Cardiac septum (tissue), 1 donor: ENCODE measurements around the gene SHH. TPM values are rescaled to one million over a fixed set of nuclear protein-coding genes. Genes with fewer than 3 reads are reported as not detected.

ENCODE experiments used
- DNase-seq: peaks from one replicate; pipeline ENCODE4 v3.0.0-alpha.2; 2020; ENCODE audit warnings: low spot score
- intact Hi-C: fragments of 100-400 bp; cut with DNase I; formaldehyde crosslinking; loops from one replicate; pipeline ENCODE4 v1.14.0; 2022
- long read RNA-seq: library from polyadenylated mRNA; unstranded; transcript quantifications from one replicate; pipeline ENCODE4 v2.0.0, GENCODE V29; 2021
- total RNA-seq: library from RNA; stranded (reverse); fragmentation: NEBNext Ultra II Directional; extraction: Animal tissue kit (Norgen Biotek cat#: 25700); gene quantifications from one replicate; pipeline ENCODE4 v1.2.1, GENCODE V29; 2021
- donor health status: DM: no; HTN: no; CAD: no.

Gene SHH
- not detected for total RNA-seq
- long read RNA-seq, result 0 reads

DNA sequence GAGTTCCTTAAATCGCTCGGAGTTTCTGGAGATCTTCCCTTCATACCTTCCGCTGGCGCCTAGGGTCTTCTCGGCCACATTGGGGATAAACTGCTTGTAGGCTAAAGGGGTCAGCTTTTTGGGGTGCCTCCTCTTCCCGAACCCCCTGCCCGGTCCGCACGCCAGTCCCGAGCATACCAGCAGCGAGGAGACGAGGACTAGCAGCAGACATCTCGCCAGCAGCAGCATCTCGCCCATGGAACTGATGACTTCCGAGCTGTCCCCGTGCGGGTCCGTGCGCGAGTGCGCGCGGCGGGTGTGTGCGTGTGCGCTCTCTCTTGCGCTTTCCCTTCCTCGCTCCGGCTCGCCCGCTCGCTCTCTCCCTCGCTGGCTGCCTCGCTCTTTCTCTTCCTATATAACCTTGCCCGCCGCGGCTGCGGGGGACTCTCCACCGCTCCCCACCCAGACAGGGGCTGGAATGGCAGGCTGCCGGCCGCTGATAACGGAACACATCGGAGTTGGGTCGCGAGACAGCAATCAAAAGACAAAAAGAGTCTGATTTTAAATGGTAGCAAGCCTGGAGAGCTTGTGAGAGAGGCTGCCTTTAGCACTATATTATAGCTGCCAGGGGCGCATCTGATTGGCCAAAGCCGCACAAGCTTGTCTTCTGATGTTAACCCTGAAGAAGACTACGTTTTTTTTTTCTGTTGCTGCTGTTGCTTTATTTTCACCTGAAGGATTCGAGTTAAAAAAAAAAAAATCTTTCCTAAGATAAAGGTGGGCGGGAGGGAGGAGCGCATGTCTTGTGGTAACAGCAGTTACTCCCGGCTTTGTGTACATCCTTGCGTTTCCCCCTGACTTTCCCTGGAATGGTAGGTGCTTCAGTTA, at the start of gene SHH:
TSS of gene SHH (minus strand) at position 569 of the 867 bp plus-strand sequence. CDS start at position 228, 341 bp downstream.
- no peak for DNase-seq
- intact Hi-C loops, result no loop called here

DNA sequence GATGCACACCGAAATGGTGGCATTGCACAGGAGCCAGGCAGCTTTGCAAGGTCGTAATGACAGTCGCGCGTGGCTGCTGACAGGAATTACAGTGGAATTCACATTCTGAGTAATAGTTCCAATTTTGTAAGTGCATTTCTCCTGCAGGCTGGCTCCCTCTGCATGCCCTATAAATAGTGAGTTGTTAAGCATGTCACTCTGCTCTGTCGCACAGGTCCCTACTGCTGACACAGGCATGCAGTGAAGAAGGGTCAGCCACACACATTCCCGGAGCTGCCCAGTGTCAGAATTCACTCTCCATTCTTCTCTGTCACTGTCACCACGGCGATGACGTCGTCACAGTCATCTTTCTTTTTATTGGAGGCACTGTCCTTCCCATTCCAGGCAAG, 49.2 kb upstream of the SHH start:
- intact Hi-C loops, result no loop called here
- DNase-seq, result peak; percentile 19

DNA sequence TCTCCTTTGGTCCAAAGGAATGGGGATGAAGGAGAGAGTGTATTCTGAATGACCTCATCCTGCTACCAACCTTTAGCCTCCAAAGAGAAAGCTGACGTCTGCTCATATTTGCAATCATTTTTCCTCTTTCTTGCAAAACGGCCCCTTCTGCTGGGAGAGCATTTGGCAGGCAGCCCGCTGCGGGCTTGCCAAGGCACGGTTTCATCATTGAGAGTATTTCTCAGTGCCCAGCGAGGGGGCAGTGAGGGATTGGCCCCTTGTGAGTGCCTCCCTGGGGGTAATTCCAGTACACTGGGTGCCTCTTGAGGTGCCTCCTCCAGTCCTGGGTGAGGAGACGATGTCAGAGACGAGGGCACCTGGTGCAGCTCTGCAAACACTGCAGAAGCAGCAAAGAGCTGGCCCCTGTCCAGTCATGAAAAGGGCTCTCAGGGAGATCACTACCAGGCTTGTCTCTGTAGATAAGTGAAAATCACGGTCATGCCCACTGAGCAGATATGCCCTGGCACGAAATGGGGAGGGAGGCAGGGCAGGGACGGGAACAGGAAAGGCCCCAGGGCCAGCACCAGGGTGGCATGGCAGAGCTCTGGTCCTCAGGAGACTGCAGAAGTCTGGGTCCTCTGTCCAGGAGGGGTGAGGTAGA, 48.7 kb upstream of the SHH start:
- peak; percentile 63 for DNase-seq
- intact Hi-C loops, result no loop called here

DNA sequence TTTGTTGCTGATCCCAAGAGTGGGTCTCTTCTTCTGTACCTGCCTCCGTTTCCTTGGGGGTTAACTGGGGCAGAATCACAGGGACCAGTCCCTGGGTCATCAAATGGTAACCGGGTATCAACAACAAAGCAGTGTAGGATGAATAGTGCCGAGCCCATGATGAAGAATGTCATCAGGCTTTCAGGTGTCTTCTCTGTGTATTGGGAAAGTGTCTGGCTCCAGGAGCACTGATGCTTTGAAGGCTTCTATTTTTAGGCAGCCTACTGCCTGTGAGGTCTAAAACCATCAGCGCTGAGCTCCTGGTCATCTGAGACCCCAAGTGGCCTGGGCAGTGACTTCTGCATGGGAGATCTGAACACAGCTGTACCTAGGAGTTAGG, 48.2 kb upstream of the SHH start:
- intact Hi-C loops, result no loop called here
- DNase-seq, result peak; percentile 36

DNA sequence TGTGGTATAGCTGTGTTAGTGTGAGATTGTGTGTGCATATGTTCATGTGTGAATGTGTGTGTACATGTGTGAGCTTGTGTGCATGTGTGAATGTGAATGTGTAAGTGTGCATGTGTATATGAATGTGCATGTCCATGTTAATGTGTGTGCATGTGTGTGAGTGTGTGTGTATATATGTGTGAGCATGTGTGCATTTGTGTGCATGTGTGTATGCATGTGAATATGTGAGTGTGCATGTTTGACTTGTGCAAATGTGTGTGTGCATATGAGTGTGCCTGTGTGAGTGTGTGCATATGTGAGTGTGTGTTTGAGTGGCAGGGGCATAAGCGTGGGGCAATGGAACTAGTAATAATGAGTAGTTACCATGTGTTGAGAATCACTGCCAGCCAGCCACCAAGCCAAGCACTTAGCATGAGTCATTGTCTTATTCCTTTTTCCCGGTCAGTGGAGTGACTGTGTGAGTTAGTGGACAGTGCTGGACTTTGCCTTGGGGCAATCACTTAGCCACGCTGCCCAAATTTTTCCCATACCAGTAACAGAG, 46.3 kb upstream of the SHH start:
- peak; percentile 20 for DNase-seq
- intact Hi-C loops, result no loop called here

DNA sequence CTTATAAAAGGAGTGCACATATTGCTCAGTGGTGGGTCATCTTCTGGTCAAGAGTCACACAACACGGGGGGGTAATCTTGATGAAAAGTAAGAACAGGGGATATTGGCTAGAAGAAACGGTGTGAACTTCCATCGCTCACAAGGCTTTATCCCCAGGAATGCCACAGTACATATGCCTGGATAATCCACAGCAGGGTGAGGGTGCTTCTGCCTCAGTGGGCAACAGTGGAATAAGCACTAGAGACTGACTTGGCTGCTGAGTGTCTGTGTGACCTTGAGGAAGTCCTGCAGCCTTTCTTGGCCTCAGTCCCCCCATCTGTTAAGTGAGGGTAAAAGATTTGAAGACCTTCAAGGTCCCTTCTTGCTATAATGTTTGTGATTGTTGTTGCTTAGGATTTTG, 44.9 kb upstream of the SHH start:
- intact Hi-C loops, result no loop called here
- peak; percentile 12 for DNase-seq

DNA sequence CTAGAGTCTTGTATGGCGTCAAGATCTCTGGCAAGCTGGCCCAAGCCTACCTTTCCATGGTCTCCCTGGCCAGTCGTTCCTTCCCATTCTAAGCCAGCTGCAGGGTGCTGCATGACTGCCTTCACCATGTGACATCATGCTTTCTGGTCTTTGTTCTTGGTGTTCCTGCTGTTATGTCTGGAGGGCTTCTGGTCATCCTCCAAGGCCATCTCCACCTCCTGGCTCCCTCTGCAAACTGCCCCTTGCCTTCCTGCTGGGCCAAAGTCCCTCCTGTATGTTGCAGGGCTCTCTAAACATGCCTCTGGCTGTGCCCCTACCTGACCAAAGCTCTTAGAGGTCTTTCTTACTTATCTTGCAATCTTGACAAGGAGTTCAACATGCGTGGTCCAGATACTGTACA, 44.4 kb upstream of the SHH start:
- intact Hi-C loops, result no loop called here
- DNase-seq, result peak; percentile 33

DNA sequence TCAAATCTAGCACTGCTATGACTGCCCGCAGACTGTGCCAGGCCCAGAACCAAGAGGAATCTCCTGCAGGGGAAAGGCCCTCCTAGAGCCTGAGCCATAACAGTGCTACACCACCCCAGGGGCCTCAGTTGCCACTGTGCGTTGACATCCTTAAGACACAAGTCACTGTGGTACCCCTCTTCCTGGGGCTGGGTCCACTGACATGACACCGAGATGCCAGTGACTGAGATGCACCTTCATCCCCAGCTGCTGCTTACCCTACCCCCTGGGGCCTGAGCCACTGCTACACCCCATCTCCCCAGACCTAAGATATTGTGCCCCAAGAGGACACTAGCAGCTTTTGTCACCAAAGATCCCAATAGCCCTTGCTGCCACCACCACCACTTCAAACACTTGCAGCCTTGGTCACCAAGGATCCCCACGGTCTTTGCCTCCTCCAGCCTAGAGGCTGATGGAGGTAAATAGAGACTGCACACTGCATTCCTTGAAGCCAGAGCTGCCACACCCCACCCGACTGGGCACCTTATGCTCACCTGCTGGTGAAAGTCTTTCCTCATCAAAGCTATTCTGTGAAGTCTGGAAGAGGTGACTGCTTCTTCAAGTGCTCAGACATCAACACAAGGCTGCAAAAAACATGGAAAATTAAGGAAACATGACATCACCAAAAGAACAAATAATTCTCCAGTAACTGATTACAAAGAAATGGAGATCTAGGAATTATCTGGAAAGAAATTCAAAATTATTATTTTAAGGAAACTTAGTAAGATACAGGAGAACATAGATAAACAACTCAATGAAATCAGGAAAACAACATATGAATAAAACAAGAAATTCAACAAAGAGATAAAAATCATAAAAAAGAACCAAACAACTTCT, 40.4 kb upstream of the SHH start:
- DNase-seq, result peak; percentile 59
- intact Hi-C loops, result no loop called here

DNA sequence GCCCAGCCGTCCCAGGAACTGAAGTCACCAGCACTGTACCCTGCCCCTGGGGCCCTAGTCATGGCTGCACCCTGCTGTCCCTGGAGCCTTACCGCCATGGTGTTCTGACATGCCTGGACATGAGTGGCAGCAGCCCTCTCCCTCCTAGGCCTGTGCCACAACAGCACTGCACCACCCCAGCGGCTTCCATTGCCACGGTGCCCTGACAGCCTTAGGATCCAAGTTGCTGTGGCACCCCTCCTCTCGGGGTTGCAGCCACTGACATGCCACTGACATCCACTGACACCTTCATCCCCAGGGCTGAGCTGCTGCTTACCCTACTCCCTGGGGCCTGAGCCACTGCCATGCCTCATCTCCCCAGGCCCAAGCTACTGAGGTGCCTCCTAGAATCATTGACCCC, 39.6 kb upstream of the SHH start:
- intact Hi-C loops, result no loop called here
- peak; percentile 24 for DNase-seq

DNA sequence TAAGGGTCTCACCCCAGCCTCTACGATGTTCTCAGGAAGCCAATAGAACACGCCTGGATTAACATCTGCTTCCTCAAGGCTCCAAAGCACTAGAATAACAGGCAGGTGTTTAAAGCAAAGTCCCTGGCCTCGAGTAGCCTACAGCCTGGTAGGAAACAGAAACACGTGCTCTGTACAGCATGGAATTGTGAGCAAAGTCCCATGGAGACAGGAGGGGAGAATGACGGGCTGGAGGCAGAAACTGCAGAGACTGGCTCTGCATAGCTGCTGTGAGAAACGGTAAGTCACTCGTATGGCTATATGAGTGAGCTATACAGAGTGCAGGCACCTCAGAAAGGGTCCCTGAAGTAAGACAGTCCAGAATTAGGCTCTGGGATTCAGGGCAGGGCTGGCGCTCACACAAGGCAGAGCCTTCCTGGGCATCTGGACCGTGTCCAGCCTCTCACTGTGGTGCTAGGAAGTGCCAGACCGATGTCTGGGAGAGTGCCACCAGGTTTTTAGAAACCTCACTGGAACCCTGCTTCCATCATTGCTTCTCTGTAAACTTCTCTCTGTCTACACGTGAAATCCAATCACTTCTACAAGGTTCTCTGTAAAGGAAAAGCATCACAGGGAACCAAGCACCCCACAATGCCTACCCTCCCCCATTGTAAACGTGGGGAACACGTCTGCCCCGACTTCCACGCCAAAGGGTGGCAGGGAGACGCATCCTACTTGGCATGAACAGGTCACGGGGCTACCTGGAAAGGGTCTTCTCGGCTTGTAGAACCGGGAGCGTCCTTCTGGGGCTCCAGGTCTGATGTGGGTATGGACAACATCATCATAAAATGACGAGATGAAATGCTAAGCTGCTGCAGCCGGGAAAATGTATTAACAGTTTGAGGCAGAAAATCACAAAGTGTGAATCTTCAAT, 38.8 kb upstream of the SHH start:
- peak; percentile 50 for DNase-seq
- intact Hi-C loops, result no loop called here

DNA sequence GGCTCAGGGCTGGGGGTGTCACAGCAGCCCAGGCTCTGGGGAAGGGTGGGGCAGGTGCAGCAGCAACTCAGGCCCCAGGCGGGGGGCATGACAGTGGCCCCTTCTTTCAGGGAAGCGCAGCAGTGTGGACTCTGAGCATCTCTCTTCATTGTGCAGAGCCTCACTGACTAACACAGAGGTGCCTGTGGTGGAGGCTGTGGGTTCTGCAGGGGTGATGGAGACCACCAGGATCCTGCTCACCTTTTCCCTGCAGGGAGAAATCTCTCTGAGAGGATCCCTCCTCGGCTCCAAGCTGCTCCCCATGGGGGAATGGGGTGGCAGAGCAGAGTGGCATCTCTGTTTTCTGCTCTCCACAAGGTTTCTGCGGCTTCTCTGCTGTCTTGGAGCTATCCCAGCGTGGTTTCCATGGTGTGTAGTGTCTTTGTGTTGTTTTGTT, 37.8 kb upstream of the SHH start:
- intact Hi-C loops, result no loop called here
- peak; percentile 53 for DNase-seq

DNA sequence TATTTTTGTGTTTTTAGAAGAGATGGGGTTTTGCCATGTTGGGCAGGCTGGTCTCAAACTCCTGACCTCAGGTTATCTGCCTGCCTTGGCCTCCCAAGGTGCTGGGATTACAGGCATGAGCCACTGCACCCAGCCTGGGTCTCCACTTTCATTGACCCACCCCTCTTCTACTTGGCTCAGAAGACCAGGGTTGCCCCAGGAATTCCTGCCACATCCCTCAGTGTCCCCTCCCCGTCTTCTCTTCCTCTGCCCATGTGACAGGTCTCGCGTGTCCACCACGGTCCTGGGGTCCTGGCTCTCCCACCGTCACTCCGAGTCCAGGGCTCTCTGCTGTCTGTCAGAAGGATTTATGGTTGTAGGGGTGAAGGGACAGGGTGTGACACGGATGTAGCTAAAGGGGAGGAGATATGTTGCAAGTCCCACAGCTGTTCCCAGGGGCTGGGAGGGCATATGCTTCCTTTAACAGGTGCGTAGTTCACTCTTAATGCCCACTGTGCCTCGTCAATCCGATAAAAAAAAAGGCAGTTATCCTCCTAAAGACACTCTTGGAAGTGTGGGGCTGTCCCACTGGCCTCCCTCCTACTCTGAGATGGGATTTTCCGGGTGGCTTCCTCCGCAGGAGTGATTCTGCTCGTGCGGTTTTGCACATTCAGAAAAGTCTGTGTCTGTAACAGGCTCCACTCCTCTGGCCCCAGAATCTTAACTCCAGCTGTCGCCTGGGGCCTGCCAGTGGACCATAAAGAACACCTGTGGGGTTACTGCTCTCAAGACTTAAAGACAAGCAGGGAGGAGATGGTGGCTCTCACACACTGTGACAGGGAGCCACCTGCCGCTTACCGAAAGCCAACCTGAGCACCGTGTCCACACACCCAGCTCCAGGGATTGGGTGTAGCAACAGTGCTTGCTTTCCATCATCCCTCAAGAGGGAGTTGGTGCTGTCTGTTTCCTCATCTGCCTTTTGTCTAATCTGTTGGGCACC, 36.7 kb upstream of the SHH start:
- intact Hi-C loops, result no loop called here
- peak; percentile 65 for DNase-seq

DNA sequence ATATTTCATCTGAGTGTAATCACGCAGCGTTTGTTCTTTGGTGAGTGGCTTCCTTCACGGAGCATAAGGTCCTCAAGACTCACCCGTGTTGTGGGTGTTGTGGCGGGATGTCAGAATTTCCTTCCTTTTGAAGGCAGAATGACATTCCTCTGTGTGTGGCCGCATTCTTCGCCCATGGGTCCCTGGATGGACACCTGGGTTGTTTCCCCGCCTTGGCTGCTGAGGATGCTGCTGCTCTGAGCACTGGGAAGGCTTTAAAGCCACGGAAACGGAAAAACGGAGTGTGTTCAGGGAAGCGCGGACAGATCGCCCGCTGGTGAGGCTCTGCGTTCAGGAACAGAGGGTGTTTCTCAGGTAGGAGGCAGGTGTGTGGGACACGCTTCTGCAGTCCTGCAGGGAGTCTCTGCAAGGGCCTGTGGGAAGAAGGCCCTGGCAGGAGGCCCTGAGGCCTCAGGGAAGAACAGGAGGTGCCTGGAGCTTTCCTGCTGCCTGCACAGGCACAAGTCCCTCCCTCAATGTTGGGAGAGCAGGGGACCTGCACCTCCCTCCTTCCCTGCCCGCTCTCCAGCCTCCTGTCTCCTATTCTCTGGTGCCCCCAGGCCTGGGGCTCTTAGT, 35.7 kb upstream of the SHH start:
- intact Hi-C loops, result no loop called here
- DNase-seq, result peak; percentile 66

DNA sequence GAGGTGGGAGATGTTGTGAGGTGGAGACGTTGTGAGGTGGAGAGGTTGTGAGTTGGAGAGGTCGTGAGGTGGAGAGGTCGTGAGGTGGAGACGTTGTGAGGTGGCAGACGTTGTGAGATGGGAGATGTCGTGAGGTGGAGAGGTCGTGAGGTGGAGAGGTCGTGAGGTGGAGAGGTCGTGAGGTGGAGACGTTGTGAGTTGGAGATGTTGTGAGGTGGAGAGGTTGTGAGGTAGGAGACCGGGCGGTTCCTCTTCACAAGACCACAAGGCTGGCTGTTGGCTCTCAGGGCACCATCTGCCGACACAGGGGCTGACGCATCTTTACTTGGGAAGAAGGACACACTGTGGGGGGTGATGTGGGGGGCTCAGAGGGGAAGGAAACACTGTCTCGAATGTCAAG, 34.7 kb upstream of the SHH start:
- intact Hi-C loops, result no loop called here
- peak; percentile 50 for DNase-seq

DNA sequence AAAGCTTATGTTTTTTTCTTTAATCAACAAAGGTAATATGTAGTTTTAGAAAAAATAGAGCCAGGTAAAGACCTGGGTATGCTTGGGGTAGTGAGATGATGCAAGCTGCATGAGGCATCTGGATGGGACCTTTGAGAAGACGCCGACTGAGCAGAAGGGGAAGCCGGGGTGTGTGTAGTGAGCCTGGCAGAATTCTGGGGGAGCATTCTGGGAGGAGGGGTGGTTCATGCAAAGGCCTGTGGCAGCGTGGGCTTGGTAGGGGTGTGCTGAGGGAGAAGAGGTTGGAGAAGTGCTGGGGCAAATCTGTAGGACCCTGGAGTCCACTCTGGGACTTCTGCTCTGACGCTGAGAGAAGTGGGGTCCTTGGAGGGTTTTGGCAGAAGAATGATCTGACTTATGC, 33.9 kb upstream of the SHH start:
- DNase-seq, result peak; percentile 39

DNA sequence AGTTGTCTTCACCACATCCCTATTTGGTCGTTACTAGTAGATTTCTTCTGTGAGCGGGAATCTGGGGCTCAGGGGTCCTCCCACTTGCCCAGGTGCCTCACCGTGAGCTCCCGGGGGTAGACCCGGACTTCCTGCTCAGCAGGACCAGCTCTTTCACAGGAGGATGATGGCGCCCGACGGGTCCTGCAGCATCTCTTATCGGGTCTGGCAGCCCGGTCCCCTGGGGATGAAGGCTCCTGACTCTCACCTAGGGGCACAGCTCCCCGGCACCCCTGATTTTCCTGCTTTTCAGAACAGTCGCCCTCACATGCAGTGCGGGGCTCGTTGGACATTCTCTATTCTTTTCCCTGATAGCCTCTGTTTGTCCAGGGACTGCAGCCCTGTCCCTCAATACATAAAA, 33.0 kb upstream of the SHH start:
- DNase-seq, result peak; percentile 56
- intact Hi-C loops, result no loop called here

More for the DNA sequence above, 33.9 kb upstream of the SHH start:
- intact Hi-C loops, result no loop called here

DNA sequence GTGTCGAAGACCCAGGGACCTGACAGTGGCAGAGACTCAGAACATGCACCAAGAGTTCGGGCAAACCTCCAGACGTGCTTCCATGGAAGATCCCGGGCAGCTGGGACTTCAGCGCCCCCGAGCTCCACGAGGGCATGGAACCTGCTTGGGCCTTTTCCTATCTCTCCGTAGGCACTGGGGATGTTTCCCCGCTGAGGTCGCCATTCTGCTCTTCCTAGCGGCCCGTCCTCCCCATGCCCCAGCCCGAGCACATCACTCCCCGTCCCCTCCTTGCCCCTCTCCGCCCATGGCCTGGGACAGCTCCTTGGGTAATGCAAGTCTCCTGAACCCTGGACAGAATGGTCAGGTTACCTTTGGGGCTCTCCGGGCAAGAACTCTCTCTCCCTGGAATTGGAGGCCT, 32.3 kb upstream of the SHH start:
- intact Hi-C loops, result no loop called here

More for the DNA sequence above, 32.3 kb upstream of the SHH start:
- peak; percentile 47 for DNase-seq
